K562 (cell line): Measurements from ENCODE around the gene GRIA1. TPM values are rescaled to one million over a fixed set of nuclear protein-coding genes. Genes with fewer than 3 reads are reported as not detected.

Experiments used
- ATAC-seq: fragments of 200-7000 bp; cut with Tn5 transposase; 3 replicates; pipeline ENCODE4 v1.9.1; 2020; ENCODE audit warnings: moderate library complexity
- BruUV-seq: library from RNA; stranded (reverse); fragments of 400-500 nt; replicated peaks from 2 replicates; lab custom pipeline; 2021; lab: Mats Ljungman, UMichigan
- CTCF ChIA-PET: fragments of 300-600 bp; formaldehyde crosslinking; extraction: SDS; loops from one replicate; lab custom pipeline; 2021; ENCODE audit warnings: low intra/inter-chr PET ratio; lab: Yijun Ruan, JAX
- POLR2A ChIA-PET: fragments of 300-600, 350-650 bp; sonication (Branson Sonifier 250); formaldehyde crosslinking; extraction: SDS; loops from one replicate; lab custom pipeline; 2021; ENCODE audit warnings: antibody characterized with exemption, inconsistent platforms; lab: Yijun Ruan, JAX
- DNase-seq, 4 experiments: peaks; one replicate each; pipeline versions ENCODE4 v3.0.0 to v3.0.0-alpha.2; 2011 to 2018; ENCODE audit warnings: low spot score in 3 of 4, mixed read lengths in 3 of 4; ENCODE audit errors: extremely low read depth in 1 of 4
- FAIRE-seq: peaks from 2 replicates; lab custom pipeline; 2011; peaks lifted over from hg19 to GRCh38; lab: Jason Lieb, UNC
- H2AFZ ChIP-seq: 2 replicates; pipeline ENCODE4 v1.6.0; 2011; ENCODE audit warnings: low read depth, low read length, control low read depth, inconsistent platforms
- H3K27ac ChIP-seq: fragments of 200-600 bp; 3 replicates; pipeline ENCODE4 v1.8.0; 2011; ENCODE audit warnings: low read depth, mild to moderate bottlenecking, control low read depth, inconsistent platforms, low read length, moderate library complexity, mixed read lengths; ENCODE audit errors: extremely low read depth
- H3K27me3 ChIP-seq, 2 experiments: fragments of 300-600 bp in 1 of 2; 2 replicates in 1 of 2; 3 replicates in 1 of 2; pipeline versions ENCODE4 v1.6.0 to v1.8.0; 2011; ENCODE audit warnings: inconsistent platforms in 2 of 2, low read length in 2 of 2, mild to moderate bottlenecking in 1 of 2, mixed read lengths in 1 of 2, moderate library complexity in 1 of 2; ENCODE audit not compliant: control insufficient read depth in 2 of 2, insufficient read depth in 2 of 2
- H3K36me3 ChIP-seq: fragments of 300-600 bp; 3 replicates; pipeline ENCODE4 v1.8.0; 2011; ENCODE audit warnings: mild to moderate bottlenecking, low read length, inconsistent platforms; ENCODE audit not compliant: control insufficient read depth, insufficient read depth
- H3K4me1 ChIP-seq, 2 experiments: fragments of 200-600 bp in 1 of 2; replicated peaks in 1 of 2; 2 replicates in 1 of 2; 3 replicates in 1 of 2; pipeline versions ENCODE4 v1.5.1 to v1.8.0; 2011; ENCODE audit warnings: inconsistent platforms in 2 of 2, low read length in 2 of 2, mild to moderate bottlenecking in 1 of 2, mixed read lengths in 1 of 2, moderate library complexity in 1 of 2; ENCODE audit not compliant: control insufficient read depth in 2 of 2, insufficient read depth in 2 of 2
- H3K4me2 ChIP-seq: 2 replicates; pipeline ENCODE4 v1.6.1; 2011; ENCODE audit warnings: low read length, control low read depth, inconsistent platforms, mixed read lengths; ENCODE audit not compliant: insufficient read depth
- H3K4me3 ChIP-seq: fragments of 200-600 bp; sonication (generic), shearing (Covaris generic); 2 replicates; pipeline ENCODE4 v1.5.1; 2016; ENCODE audit warnings: control low read depth, inconsistent platforms
- H3K79me2 ChIP-seq: fragments of 200-600 bp; 3 replicates; pipeline ENCODE4 v1.8.0; 2011; ENCODE audit warnings: low read length, inconsistent platforms; ENCODE audit not compliant: control insufficient read depth, insufficient read depth
- H3K9ac ChIP-seq, 2 experiments: 2 replicates each; pipeline versions ENCODE4 v1.6.0 to v1.6.1; 2011; ENCODE audit warnings: low read depth in 2 of 2, low read length in 2 of 2, control low read depth in 1 of 2, inconsistent platforms in 1 of 2, mild to moderate bottlenecking in 1 of 2, mixed read lengths in 1 of 2; ENCODE audit not compliant: insufficient read depth in 1 of 2
- H3K9me1 ChIP-seq: one replicate; pipeline ENCODE4 v1.6.0; 2011; ENCODE audit warnings: inconsistent platforms, mild to moderate bottlenecking, low read length, moderate library complexity; ENCODE audit not compliant: control insufficient read depth, insufficient read depth
- H3K9me3 ChIP-seq: replicated peaks from 2 replicates; pipeline ENCODE4 v1.5.1; 2011; ENCODE audit warnings: low read depth, low read length, inconsistent platforms; ENCODE audit not compliant: control insufficient read depth, insufficient read depth
- H4K20me1 ChIP-seq: replicated peaks from 2 replicates; pipeline ENCODE4 v1.6.1; 2011; ENCODE audit warnings: low read length, inconsistent platforms, mixed read lengths; ENCODE audit not compliant: control insufficient read depth, insufficient read depth
- ARID3B ChIP-seq: fragments of 250-450 bp; sonication (Bioruptor Pico); IDR thresholded peaks from 2 replicates; pipeline ENCODE4 v1.4.0; 2020; ENCODE audit warnings: borderline replicate concordance
- BRF1 ChIP-seq: IDR thresholded peaks from 3 replicates; pipeline ENCODE4 v1.6.1; 2011; ENCODE audit warnings: borderline replicate concordance, mild to moderate bottlenecking; ENCODE audit not compliant: insufficient read length; ENCODE audit errors: extremely low read depth
- HMBOX1 ChIP-seq: sonication (generic); IDR thresholded peaks from 2 replicates; pipeline ENCODE4 v1.6.1; 2016
- KAT2B ChIP-seq: IDR thresholded peaks from one replicate; pipeline ENCODE4 v1.6.1; 2012; ENCODE audit warnings: low read depth, mild to moderate bottlenecking, control low read depth, inconsistent platforms, low read length, moderate library complexity
- RREB1 ChIP-seq: fragments of 250-450 bp; sonication (Bioruptor Pico); IDR thresholded peaks from 2 replicates; pipeline ENCODE4 v1.4.0; 2020
- SIN3B ChIP-seq: fragments of 450-650 bp; IDR thresholded peaks from 2 replicates; pipeline ENCODE4 v1.6.1; 2017; ENCODE audit warnings: low read depth, mild to moderate bottlenecking, moderate library complexity
- TEAD2 ChIP-seq: fragments of 450-650 bp; IDR thresholded peaks from 2 replicates; pipeline ENCODE4 v1.6.1; 2016; ENCODE audit warnings: missing genetic modification characterization, control low read depth, missing compliant biosample characterization
- ZNF384 ChIP-seq: IDR thresholded peaks from 2 replicates; pipeline ENCODE4 v1.6.1; 2012; ENCODE audit warnings: low read depth, low read length, improper control_type of control experiment
- ZNF644 ChIP-seq: fragments of 200-800 bp; sonication (Bioruptor generic); IDR thresholded peaks from 2 replicates; pipeline ENCODE4 v1.6.1; 2016; ENCODE audit warnings: low read depth, missing genetic modification characterization, missing compliant biosample characterization
- ZNF76 ChIP-seq: fragments of 250-450 bp; sonication (Bioruptor Pico); IDR thresholded peaks from 2 replicates; pipeline ENCODE4 v1.4.0; 2020; ENCODE audit warnings: mild to moderate bottlenecking, moderate library complexity, borderline replicate concordance
- WGBS: fragments of 100-300 bp; shearing (Covaris generic); methylation state at CpG from one replicate; pipeline ENCODE4 v1.1.6; 2016; ENCODE audit warnings: low coverage, mixed read lengths; ENCODE audit not compliant: insufficient coverage; ENCODE audit errors: missing lambda C conversion rate; 5-methylcytosine and 5-hydroxymethylcytosine counted together
- in situ Hi-C: fragments of 300-500 bp; cut with MboI; formaldehyde crosslinking; loops from 4 replicates; pipeline ENCODE4 v1.15.0; 2018; ENCODE audit warnings: inconsistent platforms, mixed read lengths
- intact Hi-C: fragments of 100-400 bp; cut with micrococcal nuclease; formaldehyde crosslinking; loops from 2 replicates; pipeline ENCODE4 v1.14.2; 2022
- polyA plus RNA-seq, 8 experiments: library from polyadenylated mRNA; depleted of rRNA in 4 of 8; stranded (reverse) in 5 of 8; unstranded in 3 of 8; fragments of >200 nt; fragmentation: Nextera tagmentation in 2 of 8; fragmentation: Illumina TruSeq in 1 of 8; extraction: Ambion mirVana in 2 of 8; extraction: Trizol in 1 of 8; gene quantifications; 2 replicates each; pipeline versions ENCODE4 v1.2.1 to v1.2.3, GENCODE V29; 2011 to 2014; ENCODE audit warnings: inconsistent platforms in 1 of 8, missing spikeins in 1 of 8
- total RNA-seq, 7 experiments: library from RNA; depleted of rRNA in 6 of 7; stranded (reverse); fragments of >200 nt in 6 of 7; fragmentation: Illumina TruSeq in 2 of 7; extraction: Trizol in 2 of 7; gene quantifications; 2 replicates each; pipeline versions ENCODE4 v1.2.1 to v1.2.3, GENCODE V29; 2011 to 2021; ENCODE audit warnings: low replicate concordance in 1 of 7
- TF ChIP-seq, protein P1 (sequence below): IDR thresholded peaks from 2 replicates; pipeline ENCODE4 v1.6.1; 2011; ENCODE audit warnings: borderline replicate concordance, low read depth, mild to moderate bottlenecking, moderate library complexity, low read length; ENCODE audit not compliant: insufficient read depth, poor library complexity, severe bottlenecking

GRIA1 gene
- total and polyA plus RNA-seq, 9 of the 15 experiments (the other 6 are each of a cell fraction or from before 2014, with no cell fraction given), result not detected

DNA sequence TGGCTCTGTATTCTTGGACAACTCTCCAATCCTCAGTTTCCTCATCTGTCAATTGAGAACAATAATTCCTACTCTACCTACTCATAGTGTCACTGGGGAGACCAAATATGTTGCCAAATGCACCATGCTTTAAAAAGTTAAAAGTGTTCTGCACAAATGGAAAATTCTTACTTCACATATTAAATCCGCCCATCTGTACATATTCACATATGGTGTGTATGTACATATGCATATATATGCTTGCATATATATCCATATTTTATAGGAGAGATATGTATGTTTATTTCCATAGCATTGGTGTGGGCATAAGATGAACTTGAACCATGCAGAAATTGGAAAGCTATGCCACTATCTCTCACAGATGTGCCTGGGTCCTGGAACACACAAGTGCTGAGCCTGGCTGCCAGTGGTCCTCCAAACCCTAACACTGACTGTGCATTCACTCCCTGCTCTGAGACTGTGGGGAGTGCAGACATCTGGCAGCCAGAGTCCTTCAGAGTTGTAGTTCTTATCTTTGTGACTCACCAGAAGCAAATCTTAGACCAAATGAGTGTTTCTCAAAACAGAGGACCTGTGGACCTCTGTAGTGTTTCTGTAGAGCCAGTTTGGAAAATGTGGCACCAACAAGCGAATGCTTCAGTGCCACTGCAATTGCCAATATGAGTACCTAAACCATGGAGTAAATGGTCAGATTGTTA lies 168.7 kb downstream of the GRIA1 start:
- peak; percentile 71 for FAIRE-seq

More for the DNA sequence above, 168.7 kb downstream of the GRIA1 start:
- no peak for DNase-seq
- Histone ChIP-seq H3K9me1 (no peaks in the 10 kb centered on the region), H3K27ac (no peak overlapping the region), H3K27me3 (0 out of 5 replicates have a peak, but pooled peaks cover 0 to 3% of the 10 kb centered on the region in 2 experiments), H3K4me1 (no peaks in the 10 kb centered on the region), H3K4me3 (no peak overlapping the region), H3K79me2 (no peaks in the 10 kb centered on the region), H4K20me1 (no peaks in the 10 kb centered on the region), H2AFZ (no peak overlapping the region), H3K36me3 (no peaks in the 10 kb centered on the region), H3K9me3 (no peaks in the 10 kb centered on the region), H3K4me2 (no peak overlapping the region), H3K9ac (no peak overlapping the region)
- intact Hi-C loops (no loop called here), in situ Hi-C loops (no loop called here)
- 0% methylated on average over 2 of the region's 2 CpGs for WGBS
- ATAC-seq, result no peak
- TF ChIP-seq ZNF76 (CRISPR knock-in tag) (no peak), BRF1 (no peak), KAT2B (no peak), HMBOX1 (no peak), TEAD2 (tag) (no peak), ZNF384 (no peak), RREB1 (no peak), ARID3B (CRISPR knock-in tag) (no peak), SIN3B (no peak), ZNF644 (tag) (no peak)
- TF ChIP-seq, protein P1, sequence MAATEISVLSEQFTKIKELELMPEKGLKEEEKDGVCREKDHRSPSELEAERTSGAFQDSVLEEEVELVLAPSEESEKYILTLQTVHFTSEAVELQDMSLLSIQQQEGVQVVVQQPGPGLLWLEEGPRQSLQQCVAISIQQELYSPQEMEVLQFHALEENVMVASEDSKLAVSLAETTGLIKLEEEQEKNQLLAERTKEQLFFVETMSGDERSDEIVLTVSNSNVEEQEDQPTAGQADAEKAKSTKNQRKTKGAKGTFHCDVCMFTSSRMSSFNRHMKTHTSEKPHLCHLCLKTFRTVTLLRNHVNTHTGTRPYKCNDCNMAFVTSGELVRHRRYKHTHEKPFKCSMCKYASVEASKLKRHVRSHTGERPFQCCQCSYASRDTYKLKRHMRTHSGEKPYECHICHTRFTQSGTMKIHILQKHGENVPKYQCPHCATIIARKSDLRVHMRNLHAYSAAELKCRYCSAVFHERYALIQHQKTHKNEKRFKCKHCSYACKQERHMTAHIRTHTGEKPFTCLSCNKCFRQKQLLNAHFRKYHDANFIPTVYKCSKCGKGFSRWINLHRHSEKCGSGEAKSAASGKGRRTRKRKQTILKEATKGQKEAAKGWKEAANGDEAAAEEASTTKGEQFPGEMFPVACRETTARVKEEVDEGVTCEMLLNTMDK, result no peak
- ChIA-PET CTCF (no interaction called here), POLR2A (no interaction called here)
- BruUV-seq, result no TSS peak
